HG03469 (cell line): ENCODE measurements around the gene ZMIZ1.

ENCODE experiments used
- ATAC-seq: cut with Tn5 transposase; IDR thresholded peaks from one replicate; pipeline ENCODE4 v1.9.1; 2021; ENCODE audit warnings: mild to moderate bottlenecking, moderate library complexity, moderate number of reproducible peaks; ENCODE audit not compliant: unreplicated experiment

Gene ZMIZ1

GRCh38 chr10:79111846-79112614 is 43.3 kb downstream of the ZMIZ1 start:
- no peak for ATAC-seq

- no peak for ATAC-seq
Measured at GRCh38 chr10:79112881-79113431, 44.2 kb downstream of the ZMIZ1 start.

DNA sequence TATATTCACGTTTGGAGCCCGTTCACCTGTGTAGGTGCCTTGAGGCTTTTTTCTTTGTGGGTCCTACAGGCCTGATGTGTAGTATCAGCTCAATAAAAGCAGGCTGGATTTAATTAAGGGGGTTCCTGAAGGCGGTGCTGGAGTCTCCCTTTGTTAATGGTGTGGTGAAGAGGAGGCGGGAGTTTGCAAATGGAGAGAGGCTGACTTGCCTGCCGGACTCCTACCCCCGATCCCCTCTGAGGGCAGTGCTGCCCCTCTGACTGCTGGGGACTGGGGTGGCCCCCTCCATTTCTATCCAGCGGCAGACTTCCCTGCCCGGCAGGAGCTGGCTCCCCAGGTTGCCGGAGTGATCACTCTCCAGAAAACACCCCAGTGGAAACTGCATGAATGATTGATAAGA is 45.1 kb downstream of the ZMIZ1 start:
- ATAC-seq = no peak

DNA sequence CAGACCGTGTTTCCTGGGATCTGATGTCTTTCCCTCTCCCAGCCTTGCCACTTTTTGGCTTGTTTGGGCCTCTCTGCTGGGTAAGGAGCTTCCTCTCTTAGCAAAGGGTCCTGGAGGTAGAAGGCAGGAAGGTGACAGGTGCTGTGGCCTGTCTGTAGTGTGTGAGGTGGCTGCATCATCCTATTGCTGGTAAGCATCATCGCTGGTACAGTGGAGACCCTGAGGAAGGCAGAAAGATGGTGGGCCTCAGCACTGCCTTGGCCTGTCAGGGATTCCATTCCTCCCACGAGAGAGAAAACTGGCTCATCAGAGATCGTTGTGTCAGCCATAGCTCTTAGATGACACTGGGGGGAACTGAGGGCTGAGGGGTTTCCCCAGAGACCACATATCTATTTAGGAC is 46.5 kb downstream of the ZMIZ1 start:
- no peak for ATAC-seq

GRCh38 chr10:79116368-79116767 is 47.6 kb downstream of the ZMIZ1 start:
- ATAC-seq = no peak

GRCh38 chr10:79116801-79117723 is 48.3 kb downstream of the ZMIZ1 start:
- no peak for ATAC-seq

DNA sequence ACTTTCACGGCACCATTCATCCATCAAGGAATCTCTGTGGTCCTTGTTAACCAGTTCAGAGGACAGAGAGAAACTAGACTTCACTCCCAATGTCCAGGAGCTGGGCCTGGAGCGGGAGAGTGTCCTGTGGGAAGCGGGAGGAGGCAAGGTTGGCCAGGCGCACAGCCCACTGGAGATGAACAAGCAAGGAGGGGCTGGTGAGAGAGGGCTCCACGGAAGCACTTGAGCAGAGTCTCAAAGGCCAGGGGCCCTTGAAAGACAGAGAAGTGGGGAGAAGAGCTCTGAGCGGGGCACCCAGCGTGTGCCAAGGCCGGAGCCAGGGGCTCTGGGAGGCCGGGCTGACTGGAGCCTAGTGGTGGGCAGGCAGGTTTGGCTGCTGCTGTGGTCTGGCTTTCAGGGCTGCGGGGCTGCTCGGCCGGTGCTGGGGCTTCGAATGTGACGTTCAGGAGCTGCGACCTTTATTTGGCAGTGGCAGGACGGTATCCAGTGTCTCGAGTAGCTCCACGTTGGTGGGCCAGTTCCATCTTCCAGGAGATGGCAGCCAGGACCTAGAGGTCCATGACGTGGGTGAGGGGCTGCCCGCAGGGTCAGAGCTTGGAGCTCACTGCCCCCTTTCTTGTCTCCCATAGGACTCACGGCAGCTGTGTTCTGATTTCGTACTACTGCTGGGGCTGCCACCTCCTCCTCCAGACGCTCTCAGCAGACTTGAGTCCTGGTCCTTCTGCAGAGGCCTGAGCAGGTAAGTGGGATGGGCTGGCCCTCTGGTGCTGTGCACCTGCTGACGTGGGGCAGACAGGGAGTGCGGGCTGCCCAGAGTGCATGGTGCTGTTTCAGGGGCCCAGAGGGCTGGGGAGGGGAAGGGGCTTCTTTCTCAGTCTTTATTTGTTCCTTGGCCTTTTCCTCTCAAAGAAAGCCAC is 49.8 kb downstream of the ZMIZ1 start:
- ATAC-seq = no peak

GRCh38 chr10:79119306-79119705 is 50.5 kb downstream of the ZMIZ1 start:
- no peak for ATAC-seq

GRCh38 chr10:79123547-79123963 is 54.8 kb downstream of the ZMIZ1 start:
- ATAC-seq = no peak

GRCh38 chr10:79124066-79124465 is 55.3 kb downstream of the ZMIZ1 start:
- ATAC-seq = no peak

- no peak for ATAC-seq
Measured at GRCh38 chr10:79125092-79125491, 56.3 kb downstream of the ZMIZ1 start.

- no peak for ATAC-seq
Measured at GRCh38 chr10:79126351-79127080, 57.8 kb downstream of the ZMIZ1 start.

- ATAC-seq = no peak
Measured at GRCh38 chr10:79127151-79127961, 58.6 kb downstream of the ZMIZ1 start.

GRCh38 chr10:79128241-79128922 is 59.6 kb downstream of the ZMIZ1 start:
- ATAC-seq = no peak

GRCh38 chr10:79128923-79129305 is 60.1 kb downstream of the ZMIZ1 start:
- ATAC-seq = no peak

- no peak for ATAC-seq
Measured at GRCh38 chr10:79129361-79129997, 60.7 kb downstream of the ZMIZ1 start.

GRCh38 chr10:79130255-79130654 is 61.5 kb downstream of the ZMIZ1 start:
- ATAC-seq = no peak

GRCh38 chr10:79130846-79131245 is 62.1 kb downstream of the ZMIZ1 start:
- ATAC-seq = no peak
